ENCODE measurements around the gene PRSS36. TPM values are rescaled to one million over a fixed set of nuclear protein-coding genes. Genes with fewer than 3 reads are reported as not detected.

The PRSS36 gene
- total RNA-seq, 1 experiment from 2014 or later: 0.66 TPM

GRCh38 chr16:31143011-31143693 lies 6.7 kb downstream of the PRSS36 start:
- Histone ChIP-seq H3K4me2 (ENCODE audit: insufficient read depth, insufficient read length, low read length) (no peak overlapping the region), H3K23me2 (ENCODE audit: insufficient read length, low read depth, low read length, poor library complexity, severe bottlenecking) (peaks cover 3% of the 10 kb centered on the region), H3K18ac (ENCODE audit: insufficient read length, low read depth, low read length) (no peak overlapping the region), H4K20me1 (ENCODE audit: control insufficient read depth, insufficient read depth, insufficient read length) (no peaks in the 10 kb centered on the region), H2BK12ac (ENCODE audit: insufficient read length, low read depth, low read length) (no peak overlapping the region), H4K5ac (ENCODE audit: insufficient read length, low read depth, low read length) (no peak overlapping the region), H2BK15ac (ENCODE audit: low read depth, low read length) (no peak overlapping the region; the same call in 1 of the 2 replicates), H3K56ac (ENCODE audit: insufficient read length, low read depth, low read length) (no peak overlapping the region), H4K8ac (replicated peaks; ENCODE audit: insufficient read length, low read depth, low read length) (no peak overlapping the region), H3T11ph (ENCODE audit: low read length) (no peak overlapping the region), H3K9me3 (ENCODE audit: control insufficient read depth, low read depth, low read length) (no peaks in the 10 kb centered on the region), H2AK5ac (ENCODE audit: insufficient read length, low read length) (no peak overlapping the region), H4K91ac (ENCODE audit: insufficient read length, low read depth, low read length) (no peak overlapping the region), H3K4me1 (ENCODE audit: insufficient read depth, low read length) (peaks cover 4% of the 10 kb centered on the region), H2BK20ac (ENCODE audit: low read depth, low read length, poor library complexity, severe bottlenecking) (no peak overlapping the region), H3K27ac (ENCODE audit: insufficient read length, low read depth, low read length) (no peak overlapping the region), H2BK120ac (ENCODE audit: low read depth, low read length, poor library complexity, severe bottlenecking) (no peak overlapping the region), H3K9ac (ENCODE audit: extremely low read depth, insufficient read length, low read length) (no peak overlapping the region), H3K4ac (ENCODE audit: low read depth, low read length) (no peak overlapping the region), H3K23ac (ENCODE audit: insufficient read length, low read depth, low read length) (no peak overlapping the region), H3K14ac (ENCODE audit: insufficient read depth, low read length) (peak overlapping the region; percentile 81; the same call in 1 of the 2 replicates), H2AFZ (ENCODE audit: low read length) (no peak overlapping the region), H3K79me1 (ENCODE audit: insufficient read depth, low read depth, low read length, poor library complexity, severe bottlenecking) (no peaks in the 10 kb centered on the region), H3K79me2 (ENCODE audit: insufficient read depth, low read length) (no peaks in the 10 kb centered on the region), H3K27me3 (ENCODE audit: insufficient read depth, low read length) (no peaks in the 10 kb centered on the region; the same call in 1 of the 2 replicates), H2BK5ac (ENCODE audit: insufficient read length, low read length) (no peak overlapping the region)
- no CpG with 5 or more reads among the region's 22 CpGs for WGBS (ENCODE audit: extremely low coverage, insufficient read length, low lambda C conversion rate)
- Mint-ChIP-seq H3K36me3 (ENCODE audit: insufficient read depth in 1 of 3, low read depth in 3 of 3) (no peaks in the 10 kb centered on the region), H3K27me3 (ENCODE audit: low read depth) (peaks cover 44% of the 10 kb centered on the region), H3K9me3 (no peaks in the 10 kb centered on the region; a peak in 1 of 5 replicates), H3K4me3 (peak overlapping the region in 1 of 2 experiments; percentile 24; a peak in 1 of 5 replicates), H3K4me1 (peaks cover 27 to 48% of the 10 kb centered on the region in 2 experiments), H3K27ac (no peak overlapping the region)
- TF ChIP-seq CTCF (conservative IDR thresholded peaks at IDR 0.05): no peak
- DNase-seq: no peak

All from H9 (cell line).